Activated T-cell treated with anti-CD3 and anti-CD28 coated beads for 4 hours (primary cell): Measurements from ENCODE around the gene SCYL2.
"Not testable (repeated sequence)": the region's sequence is repeated elsewhere in the genome, so short reads cannot be mapped to it uniquely, and the experiment has no call there.

Source experiments
- DNase-seq: peaks from one replicate; pipeline ENCODE4 v3.0.0-alpha.2; 2020

The SCYL2 gene, protein sequence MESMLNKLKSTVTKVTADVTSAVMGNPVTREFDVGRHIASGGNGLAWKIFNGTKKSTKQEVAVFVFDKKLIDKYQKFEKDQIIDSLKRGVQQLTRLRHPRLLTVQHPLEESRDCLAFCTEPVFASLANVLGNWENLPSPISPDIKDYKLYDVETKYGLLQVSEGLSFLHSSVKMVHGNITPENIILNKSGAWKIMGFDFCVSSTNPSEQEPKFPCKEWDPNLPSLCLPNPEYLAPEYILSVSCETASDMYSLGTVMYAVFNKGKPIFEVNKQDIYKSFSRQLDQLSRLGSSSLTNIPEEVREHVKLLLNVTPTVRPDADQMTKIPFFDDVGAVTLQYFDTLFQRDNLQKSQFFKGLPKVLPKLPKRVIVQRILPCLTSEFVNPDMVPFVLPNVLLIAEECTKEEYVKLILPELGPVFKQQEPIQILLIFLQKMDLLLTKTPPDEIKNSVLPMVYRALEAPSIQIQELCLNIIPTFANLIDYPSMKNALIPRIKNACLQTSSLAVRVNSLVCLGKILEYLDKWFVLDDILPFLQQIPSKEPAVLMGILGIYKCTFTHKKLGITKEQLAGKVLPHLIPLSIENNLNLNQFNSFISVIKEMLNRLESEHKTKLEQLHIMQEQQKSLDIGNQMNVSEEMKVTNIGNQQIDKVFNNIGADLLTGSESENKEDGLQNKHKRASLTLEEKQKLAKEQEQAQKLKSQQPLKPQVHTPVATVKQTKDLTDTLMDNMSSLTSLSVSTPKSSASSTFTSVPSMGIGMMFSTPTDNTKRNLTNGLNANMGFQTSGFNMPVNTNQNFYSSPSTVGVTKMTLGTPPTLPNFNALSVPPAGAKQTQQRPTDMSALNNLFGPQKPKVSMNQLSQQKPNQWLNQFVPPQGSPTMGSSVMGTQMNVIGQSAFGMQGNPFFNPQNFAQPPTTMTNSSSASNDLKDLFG

DNA sequence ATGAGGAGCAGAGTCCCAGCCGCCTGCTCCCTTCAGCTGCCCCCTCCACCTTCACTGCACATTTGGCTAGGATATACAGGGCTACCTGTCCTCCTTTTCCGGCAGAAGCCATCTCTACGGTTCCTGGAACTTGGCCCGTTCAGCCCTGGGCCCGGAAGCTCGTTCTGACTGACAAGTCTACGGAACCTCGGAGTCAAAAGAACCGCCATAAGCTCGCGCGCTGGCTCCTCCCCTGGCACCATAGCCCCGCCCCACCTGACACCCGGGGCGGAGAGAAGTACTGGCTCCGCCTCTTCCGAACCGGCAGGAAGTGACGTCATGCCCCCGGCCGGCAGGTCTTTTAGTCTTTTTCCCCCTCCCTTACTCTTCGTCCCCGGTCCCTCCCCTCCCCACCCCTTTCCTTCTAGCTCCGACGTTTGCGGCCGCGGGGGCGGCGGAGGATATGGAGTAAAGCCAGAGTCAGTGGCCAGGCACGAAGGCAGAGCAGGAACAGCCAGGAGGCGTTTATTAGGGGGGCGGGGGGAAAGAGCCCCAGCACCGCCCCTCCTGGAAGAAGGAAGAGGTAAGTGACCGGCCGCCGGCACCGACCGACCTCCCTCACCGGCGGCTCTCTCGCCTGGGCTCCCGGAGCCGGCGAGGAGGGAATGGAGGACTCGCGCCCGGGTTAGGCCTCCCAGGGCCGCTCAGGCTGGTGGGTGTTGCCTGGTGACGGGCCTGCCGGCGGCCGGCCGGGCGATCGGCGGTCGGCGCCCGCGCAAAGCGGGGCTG, at the start of gene SCYL2, which contains the start of gene DEPDC4:
Gene SCYL2 (plus strand): TSS at position 343 of the 768 bp plus-strand sequence. CDS start 15,794 bp downstream, outside the sequence.
Gene DEPDC4 (minus strand): TSS at position 245 of the 768 bp plus-strand sequence. CDS start 3 bp downstream, at position 242.
- DNase-seq: peak; percentile 93

DNA sequence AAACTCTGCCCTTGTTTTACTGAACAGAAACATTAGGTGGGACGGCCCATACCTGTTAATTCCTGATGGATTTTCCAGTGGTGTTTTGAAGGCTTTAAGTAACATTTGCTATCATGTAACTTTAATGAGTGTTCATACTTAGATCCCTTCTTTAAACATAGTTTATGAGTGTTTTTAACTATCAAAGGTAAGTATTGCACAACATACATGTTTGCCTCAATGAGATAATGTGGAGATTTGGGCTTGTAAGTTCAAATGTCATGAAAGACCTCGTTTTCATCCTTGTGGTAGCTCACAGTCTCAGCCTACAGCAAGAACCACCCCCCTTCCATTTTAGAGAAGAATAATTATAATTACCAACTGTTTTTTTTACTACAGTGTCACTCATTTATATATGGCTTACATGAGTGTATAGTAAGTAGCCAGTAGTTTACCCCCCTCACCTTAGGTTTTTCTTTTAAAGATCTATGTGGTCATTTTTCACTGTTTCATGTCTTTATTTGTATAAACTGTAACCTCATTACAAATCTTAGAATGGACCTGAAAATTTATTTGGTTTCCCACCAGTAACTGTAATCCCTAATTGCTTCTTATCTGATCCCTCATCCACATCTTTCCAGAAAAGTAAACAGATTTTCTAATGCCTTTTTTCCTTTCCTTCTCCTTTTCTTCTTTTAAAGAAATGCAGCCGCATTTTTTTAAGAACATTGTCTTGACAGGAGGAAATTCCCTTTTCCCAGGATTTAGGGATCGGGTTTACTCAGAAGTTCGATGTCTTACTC, 47.5 kb upstream of the SCYL2 start:
- no peak for DNase-seq

DNA sequence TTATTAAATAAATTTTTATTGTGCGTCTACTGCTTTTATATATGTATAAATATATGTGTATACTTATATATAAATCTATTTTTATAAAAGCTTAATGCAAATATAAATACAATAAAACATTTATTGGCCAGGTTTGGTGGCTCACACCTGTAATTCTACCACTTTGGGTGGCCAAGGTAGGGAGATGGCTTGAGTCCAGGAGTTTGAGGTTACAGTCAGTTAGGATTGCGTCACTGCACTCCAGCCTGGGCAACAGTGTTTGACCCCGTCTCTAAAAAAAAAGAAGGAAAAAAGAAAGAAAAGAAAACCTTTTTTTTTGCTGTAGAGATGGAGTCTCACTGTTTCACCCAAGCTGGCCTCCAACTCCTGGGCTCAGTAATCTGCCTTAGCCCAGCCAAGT, 45.5 kb upstream of the SCYL2 start:
- DNase-seq: no peak

DNA sequence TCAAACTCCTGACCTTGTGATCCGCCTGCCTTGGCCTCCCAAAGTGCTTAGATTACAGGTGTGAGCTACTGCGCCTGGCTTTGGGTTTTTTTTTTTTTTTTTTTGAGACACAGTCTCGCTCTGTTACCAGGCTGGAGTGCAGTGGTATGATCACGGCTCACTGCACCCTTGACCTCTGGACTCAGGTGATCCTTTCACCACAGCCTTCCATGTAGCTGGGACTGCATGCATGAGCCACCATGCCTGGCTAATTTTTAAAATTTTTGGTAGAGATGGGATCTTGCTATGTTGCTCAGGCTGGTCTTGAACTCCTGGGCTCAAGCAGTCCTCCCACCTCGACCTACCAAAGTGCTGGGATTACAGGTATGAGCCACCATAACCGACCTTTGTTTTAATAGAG, 44.8 kb upstream of the SCYL2 start:
- DNase-seq: not testable (repeated sequence)

DNA sequence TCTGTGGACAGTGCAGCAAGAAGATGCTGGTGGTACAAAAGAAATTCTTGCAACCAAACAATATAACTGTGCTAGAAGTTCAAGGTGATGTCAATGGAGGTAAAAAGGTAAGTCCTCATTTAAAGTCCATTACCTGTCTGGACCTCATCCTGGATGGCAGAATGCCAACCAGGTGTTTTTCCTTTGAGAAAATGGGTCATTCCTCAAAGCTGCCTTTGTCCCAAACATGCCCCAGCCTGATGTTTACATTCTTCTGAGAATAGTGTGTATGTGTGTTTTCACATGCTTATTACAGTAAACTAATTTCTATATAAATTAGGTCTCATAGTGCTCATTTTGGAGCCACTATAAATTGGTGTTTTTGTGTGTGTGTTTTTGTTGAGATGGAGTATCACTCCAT, 41.5 kb upstream of the SCYL2 start:
- DNase-seq: no peak

DNA sequence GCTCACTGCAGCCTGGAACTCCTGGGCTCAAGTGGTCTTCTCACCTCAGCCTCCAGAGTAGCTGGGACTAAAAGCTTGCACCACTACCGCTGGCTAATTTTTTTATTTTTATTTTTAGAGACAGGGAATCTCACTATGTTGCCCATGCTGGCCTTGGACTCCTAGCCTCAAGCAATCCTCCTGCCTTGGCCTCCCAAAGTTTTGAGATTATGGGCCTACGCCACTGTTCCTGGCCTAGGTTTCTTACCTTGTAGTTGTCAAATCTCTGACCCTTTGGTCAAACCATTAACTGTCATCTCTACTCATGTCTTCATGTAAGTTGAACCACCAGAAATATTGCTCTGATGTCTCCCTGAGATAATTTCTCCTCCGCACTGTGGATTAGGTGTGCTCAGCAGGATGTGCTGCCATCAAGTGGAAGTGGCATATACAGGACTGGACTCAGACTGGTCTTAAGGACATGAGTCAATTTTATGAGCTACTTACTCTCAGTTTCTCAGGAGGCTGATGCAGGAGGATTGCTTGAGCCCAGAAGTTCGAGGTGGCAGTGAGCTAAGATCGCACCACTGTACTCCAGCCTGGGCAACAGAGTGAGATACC, 37.8 kb upstream of the SCYL2 start:
- no peak for DNase-seq

DNA sequence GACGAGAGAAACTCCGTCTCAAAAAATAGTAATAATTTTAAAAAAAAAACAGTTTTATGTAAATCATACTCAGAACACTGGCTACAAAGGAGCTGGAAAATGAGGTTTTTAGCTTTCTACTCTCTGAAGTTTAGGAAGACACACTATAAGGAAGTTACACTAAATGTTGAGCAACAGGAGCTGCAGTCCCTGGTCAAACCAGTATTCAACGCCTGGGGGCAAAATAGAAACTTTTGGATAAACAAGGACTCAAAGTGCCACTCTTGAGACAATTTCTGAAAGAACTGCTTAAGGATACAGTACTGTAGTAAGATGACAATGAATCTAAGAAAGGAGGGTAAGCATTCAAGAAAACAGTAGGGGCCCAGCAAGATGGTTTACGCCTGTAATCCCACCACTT, 37.1 kb upstream of the SCYL2 start:
- no peak for DNase-seq

DNA sequence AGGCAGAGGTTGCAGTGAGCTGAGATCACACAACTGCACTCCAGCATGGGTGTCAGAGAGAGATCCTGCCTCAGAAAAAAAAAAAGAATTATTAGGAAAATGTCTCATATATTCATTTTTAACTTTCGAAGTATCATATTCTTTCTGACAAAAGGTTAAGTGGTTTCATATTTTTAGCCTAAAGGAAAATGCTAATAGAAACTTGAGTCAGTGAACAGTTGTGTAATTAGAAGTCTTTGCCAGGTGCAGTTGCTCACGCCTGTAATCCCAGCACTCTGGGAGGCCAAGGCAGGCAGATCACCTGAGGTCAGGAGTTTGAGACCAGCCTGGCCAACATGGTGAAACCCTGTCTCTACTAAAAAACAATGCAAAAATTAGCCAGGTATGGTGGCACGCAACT, 35.1 kb upstream of the SCYL2 start:
- not testable (repeated sequence) for DNase-seq

DNA sequence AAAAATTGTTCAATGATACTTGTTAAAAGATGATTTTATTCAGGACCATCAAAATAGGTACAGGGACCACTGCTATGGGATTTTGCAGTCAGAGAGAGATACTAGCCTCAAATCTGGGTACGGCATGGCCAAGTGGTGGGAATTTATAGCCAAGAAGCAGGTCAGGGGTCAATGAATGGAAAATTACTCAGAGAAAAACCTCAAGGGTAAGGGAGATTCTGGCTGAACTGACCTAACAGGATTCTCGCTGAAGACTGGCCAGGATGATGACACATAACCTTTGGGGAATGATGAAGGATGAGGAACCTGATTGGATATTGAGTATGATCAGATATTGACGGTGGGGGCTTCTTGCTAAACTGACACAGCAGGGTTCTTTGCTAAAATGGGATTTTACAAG, 32.8 kb upstream of the SCYL2 start:
- no peak for DNase-seq

DNA sequence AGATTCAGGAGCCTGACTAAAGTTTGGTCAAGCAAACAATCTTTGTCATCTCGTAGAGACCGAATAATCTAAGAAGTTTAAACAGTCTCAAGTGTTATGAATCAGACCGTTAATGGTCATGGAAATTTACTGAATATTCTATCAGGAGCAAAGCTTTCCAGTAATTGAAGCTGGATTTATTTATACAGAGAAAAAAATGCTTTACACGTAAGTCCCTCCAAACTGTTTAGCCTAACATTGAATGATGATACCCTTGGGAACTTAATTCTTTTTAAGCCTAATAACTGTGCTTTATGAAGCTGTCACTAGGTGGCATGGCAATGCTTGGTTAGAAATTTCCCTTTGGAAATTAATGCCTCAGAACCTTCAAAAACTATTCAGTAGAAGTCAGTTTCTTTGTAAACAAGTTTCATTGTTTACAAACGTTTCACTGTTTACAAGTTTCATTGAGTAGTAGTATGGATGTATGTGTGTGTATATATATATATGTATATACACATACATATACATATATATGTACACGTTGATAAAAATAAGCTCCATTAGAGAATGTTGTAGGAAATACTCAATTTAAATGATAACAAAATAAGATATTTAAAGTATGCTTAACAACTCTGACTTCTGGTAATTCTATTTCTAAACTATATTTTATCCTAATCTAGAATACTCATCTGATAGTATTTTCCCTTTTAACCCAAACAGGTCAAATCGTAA, 32.2 kb upstream of the SCYL2 start:
- DNase-seq: no peak

DNA sequence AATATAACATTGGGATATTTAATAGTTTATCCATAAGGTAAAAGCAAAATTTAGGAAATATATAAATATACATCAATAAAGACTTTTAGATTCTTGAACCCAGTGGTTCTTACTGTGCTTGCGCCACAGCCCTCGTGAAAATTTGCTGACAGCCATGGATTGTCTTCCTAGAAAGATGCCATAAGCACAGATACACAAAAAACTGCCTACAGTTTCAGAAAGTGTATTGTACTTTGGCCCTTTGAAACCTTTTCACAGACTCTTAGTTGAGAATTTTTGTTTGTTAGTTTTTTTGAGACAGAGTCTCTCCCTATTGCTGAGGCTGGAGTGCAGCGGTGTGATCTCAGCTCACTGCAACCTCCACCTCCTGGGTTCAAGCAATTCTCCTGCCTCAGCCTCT, 28.2 kb upstream of the SCYL2 start:
- no peak for DNase-seq

DNA sequence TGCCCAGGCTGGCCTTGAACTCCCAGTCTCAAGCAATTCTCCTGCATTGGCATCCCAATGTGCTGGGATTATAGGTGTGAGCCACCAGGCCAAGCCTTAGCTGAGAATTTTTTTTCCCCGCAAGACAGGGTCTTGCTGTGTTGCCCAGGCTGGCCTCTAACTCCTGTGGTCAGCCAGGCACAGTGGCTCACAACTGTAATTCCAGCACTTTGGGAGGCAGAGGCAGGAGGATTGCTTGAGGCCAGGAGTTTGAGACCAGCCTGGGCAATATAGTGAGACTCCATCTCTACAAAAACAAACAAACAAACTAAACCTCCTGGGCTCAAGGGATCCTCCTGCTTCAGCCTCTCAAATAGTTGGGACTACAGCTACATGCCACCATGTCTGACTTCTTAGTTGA, 27.4 kb upstream of the SCYL2 start:
- DNase-seq: no peak

DNA sequence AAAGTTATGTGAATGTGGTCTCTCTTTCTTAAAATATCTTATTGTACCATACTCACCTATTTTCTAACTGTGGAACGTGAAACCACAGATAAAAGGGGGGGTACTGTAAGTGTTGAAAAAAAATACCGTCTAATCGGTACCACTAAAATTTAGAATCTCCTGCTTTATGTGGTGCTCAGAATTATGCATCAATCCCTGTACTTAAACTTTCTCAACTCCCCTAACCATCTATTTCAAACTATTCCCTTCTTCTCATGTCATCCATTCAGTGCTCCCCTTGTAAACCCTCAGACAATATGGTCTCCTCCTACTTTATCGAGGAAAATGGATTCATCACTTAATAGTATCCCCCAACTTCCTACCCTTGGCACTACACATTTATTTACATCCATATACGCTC, 23.8 kb upstream of the SCYL2 start:
- no peak for DNase-seq

DNA sequence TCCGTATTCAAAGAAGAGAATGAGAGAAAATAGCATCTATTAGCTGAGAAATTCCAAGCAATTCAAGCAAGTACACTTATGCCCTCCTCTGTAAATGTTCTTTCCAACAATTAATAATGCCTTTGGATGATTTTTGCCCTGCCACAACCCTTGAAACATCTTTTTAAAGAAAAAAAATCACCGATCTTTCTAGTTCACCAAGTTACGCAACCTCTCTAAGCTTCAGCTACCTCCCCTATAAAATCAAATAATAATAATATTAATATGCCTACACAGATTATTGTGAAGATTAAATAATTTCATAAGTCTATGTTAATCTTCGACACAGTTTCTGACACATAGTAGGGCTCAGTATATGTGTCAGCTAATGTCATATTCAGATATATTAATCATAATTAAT, 19.2 kb upstream of the SCYL2 start:
- DNase-seq: no peak

DNA sequence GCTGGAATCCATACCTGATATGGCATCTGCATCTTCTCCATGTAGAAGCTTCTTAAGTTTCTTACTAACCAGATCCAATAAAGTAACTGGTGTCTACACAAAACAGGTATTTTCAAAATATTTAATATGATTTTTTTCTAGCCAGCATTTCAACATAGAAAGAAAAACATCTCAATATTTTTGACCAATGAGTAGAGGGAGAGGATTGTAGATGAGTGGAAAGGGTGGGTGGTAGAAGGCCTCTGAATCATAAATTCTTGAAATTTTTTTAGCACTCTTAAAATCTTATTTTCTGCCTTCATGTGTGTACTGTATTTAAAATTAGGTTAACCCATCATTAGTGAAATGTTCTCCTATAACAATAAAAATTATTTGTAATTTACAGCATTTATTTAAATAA, 18.1 kb upstream of the SCYL2 start:
- no peak for DNase-seq

DNA sequence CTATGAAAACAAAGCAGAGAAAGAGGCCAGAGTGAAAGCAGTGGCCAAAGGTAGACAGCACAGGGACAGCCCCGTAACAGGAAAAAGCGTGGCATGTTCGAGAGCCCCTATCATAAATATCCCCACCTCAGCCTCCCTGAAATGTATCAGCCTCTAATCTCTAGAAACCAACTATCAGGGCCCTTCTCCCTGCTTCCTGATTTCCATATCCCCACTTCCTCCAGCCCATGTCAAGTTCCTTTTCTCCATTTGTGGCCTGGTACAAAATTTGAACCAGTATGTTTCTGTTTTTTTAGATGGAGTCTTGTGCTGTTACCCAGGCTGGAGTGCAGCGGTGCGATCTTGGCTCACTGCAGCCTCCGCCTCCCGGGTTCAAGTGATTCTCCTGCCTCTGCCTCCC, 17.0 kb upstream of the SCYL2 start:
- no peak for DNase-seq

DNA sequence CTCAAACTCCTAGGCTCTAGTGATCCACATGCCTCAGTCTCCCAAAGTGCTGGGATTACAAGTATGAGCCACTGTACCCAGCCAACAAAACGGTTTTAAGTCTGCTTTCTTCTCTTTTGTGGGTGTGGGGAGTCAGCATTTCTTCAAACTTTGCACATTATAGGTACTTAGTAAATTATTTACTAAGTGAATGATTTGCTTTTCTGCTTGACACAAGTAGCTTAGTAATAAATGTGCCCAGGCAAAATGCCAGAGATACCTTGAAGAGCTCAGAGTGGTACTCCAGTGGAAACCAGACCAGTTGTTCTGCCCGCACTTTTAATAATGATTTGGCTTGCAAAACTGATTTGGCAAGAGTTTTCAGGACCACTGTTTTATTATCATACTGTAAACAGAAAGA, 15.1 kb upstream of the SCYL2 start:
- DNase-seq: no peak

DNA sequence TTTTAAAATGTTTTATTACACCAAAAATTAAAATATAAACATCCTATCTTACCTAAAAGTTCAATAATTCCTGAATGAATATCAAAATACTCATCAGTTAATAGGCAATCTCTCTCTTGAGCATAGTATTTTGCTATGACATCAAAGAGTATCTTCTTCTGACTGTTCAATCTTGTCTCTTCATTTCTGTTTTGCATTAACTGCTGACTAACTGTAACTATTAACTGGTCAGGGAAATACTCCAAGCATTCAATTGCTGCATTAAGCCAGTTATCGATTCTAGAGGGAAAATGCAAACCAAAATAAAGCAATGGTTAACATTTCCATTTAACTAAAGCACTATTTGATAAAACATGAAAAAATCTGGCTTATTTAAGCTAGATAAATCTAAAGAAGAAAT, 13.5 kb upstream of the SCYL2 start:
- no peak for DNase-seq

DNA sequence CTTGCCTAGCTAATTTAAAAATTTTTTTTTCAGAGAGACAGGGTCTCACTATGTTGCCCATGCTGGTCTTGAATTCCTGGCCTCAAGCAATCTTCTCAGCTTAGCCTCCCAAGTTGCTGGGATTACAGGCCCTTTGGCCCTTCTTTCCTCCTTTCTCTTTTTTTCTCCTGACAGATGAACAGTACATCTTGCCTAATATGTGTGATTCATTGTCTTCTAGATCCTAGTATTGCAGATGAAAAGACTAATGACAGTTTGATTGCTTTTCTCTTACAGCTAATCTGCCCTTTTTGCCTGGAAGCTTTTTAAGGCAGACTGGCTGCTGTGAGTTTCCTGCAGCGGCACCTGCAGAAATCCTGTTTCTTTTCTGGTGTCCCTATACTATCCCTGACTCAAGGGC, 12.1 kb upstream of the SCYL2 start:
- no peak for DNase-seq

DNA sequence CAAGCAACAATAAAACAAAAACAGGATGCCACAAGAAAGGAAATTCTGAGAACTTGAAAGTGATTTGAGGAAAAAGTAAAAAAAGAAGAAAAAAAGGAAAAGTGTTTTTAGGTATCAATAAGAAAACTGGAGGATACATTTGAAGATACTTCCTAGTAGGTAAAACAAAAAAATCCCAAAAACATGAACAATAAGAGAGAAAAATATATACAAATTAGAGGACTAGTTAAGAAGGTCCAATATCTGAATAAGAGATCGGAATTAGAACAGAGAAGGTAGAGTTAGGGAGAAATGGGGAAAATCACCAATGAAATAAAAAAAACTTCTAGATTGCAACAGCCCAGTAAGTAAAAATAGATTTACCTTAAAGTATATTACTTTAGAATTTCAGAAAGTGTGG, 8.8 kb upstream of the SCYL2 start:
- DNase-seq: no peak

DNA sequence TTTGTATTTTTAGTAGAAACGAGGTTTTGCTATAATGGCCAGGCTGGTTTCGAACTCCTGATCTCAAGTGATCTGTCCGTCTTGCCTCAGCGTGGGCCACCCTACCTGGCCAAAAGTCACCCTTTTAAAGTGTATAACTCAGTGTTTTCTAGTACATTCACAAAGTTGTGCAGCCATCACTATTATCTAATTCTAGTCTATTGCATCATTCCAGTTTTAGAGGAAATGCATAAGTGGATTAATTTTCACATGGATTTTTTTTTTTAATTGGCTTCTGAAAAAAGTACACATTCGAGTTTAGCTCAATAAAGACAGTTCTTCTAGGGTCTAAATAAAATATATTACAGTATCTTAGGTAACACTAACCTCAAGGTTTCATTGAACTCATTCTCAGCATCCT, 3.8 kb upstream of the SCYL2 start:
- DNase-seq: no peak
